Pancreas (tissue), 10 donors: ENCODE measurements around the gene CFAP44. TPM values are rescaled to one million over a fixed set of nuclear protein-coding genes. Genes with fewer than 3 reads are reported as not detected.
"Not testable (repeated sequence)": the region's sequence is repeated elsewhere in the genome, so short reads cannot be mapped to it uniquely, and the experiment has no call there.

Experiments
- ATAC-seq, 4 donors: fragments of 200-7000 bp; cut with Tn5 transposase; one replicate each; pipeline versions ENCODE4 v1.8.0 to v1.9.1; 2020; ENCODE audit warnings: mild to moderate bottlenecking in 4 of 4, moderate library complexity in 4 of 4
- DNase-seq, 6 donors: peaks; one replicate each; pipeline ENCODE4 v3.0.0-alpha.2; 2020
- FAIRE-seq: peaks from 2 replicates; lab custom pipeline; 2012; peaks lifted over from hg19 to GRCh38; lab: Jason Lieb, UNC
- H3K27ac ChIP-seq, 4 donors: fragments of 200-600 bp; sonication (generic); 1 replicate in 3 of 4; 2 replicates in 1 of 4; pipeline versions ENCODE4 v1.5.0 to v1.8.0; 2020
- H3K27me3 ChIP-seq, 4 donors: fragments of 200-600 bp; one replicate each; pipeline ENCODE4 v1.8.0; 2021
- H3K36me3 ChIP-seq, 3 donors: fragments of 200-600 bp; sonication (generic) in 1 of 3; one replicate each; pipeline versions ENCODE4 v1.5.0 to v1.8.0; 2020 to 2021
- H3K4me1 ChIP-seq, 3 donors: fragments of 200-600 bp; one replicate each; pipeline ENCODE4 v1.8.0; 2021
- H3K4me3 ChIP-seq, 4 donors: fragments of 200-600 bp; sonication (generic) in 2 of 4; one replicate each; pipeline versions ENCODE4 v1.5.0 to v1.8.0; 2020 to 2021
- H3K9me3 ChIP-seq, 4 donors: fragments of 200-600 bp; one replicate each; pipeline ENCODE4 v1.8.0; 2021
- CTCF ChIP-seq, 4 donors: fragments of 200-600 bp; sonication (generic) in 3 of 4; IDR thresholded peaks; one replicate each; pipeline versions ENCODE4 v1.5.0 to v1.8.0; 2021; ENCODE audit warnings: antibody characterized with exemption in 4 of 4
- WGBS, 2 donors: extraction: QIAGEN DNeasy Blood & Tissue Kit; methylation state at CpG; one replicate each; pipeline ENCODE4 v1.1.7; 2013; 5-methylcytosine and 5-hydroxymethylcytosine counted together
- intact Hi-C, 3 donors: fragments of 100-400 bp; cut with DNase I; formaldehyde crosslinking; loops; one replicate each; pipeline versions ENCODE4 v1.11.1 to v1.14.2; 2022
- polyA plus RNA-seq, 2 donors: library from polyadenylated mRNA; stranded (reverse); fragments of 200-250 nt; gene quantifications; one replicate each; pipeline ENCODE4 v1.2.3, GENCODE V29; 2013
- total RNA-seq, 6 donors: library from RNA; stranded (reverse); fragmentation: NEBNext Ultra II Directional in 4 of 6; extraction: Animal tissue kit (Norgen Biotek cat#: 25700) in 4 of 6; gene quantifications; one replicate each; pipeline versions ENCODE4 v1.2.1 to v1.2.4, GENCODE V29; 2021 to 2023
- donor health status: healthy with polysubstance abuse.
- donor health status: DM: no; HTN: no; CAD: no; lungs with moderate emphysema.
- donor health status: DM: no; HTN: no; CAD: no.
- donor health status: control.
- donor health status: control.
- donor health status: Bipolar disorder and iron deficiency.
- donor health status: DM: yes; HTN: yes; CAD: no.
- donor health status: DM: no; HTN: no; CAD: no.
- donor health status: DM: no; HTN: no; CAD: no.
- donor health status: DM: yes; HTN: yes; CAD: no.

CFAP44 gene
- 1 to 10 TPM; 3.0 to 6.9 (median 5.6) TPM for total RNA-seq
- 10 to 100 TPM in 1 of 2 donors, 1 to 10 TPM in 1; 9.7 to 15.4 TPM for polyA plus RNA-seq

GRCh38 chr3:113441051-113441770 lies at the start of gene CFAP44:
Gene CFAP44, minus strand, starts transcription at chr3:113441493. Its CDS starts 7,829 bp downstream, at chr3:113433664.
- H3K9me3 ChIP-seq, result no peaks in the 10 kb centered on the region
- H3K27ac ChIP-seq, result no peak within 1 kb of the TSS
- peak; percentile 96 to 99 (median 97) for ATAC-seq
- no peaks in the 10 kb centered on the region for H3K27me3 ChIP-seq
- FAIRE-seq, result no peak
- no peaks in the 10 kb centered on the region for H3K4me1 ChIP-seq
- H3K4me3 ChIP-seq, result peak within 1 kb of the TSS in 2 of 4 donors; percentile 22 to 30
- TF ChIP-seq CTCF (IDR thresholded peaks at IDR 0.05), result no peak
- intact Hi-C loops, result no loop called here
- H3K36me3 ChIP-seq, result no peaks in the 10 kb centered on the region
- peak; percentile 73 to 91 (median 82) for DNase-seq
- WGBS, 2 donors, result 40 to 55% methylated on average over 44 of the region's 44 CpGs

DNA sequence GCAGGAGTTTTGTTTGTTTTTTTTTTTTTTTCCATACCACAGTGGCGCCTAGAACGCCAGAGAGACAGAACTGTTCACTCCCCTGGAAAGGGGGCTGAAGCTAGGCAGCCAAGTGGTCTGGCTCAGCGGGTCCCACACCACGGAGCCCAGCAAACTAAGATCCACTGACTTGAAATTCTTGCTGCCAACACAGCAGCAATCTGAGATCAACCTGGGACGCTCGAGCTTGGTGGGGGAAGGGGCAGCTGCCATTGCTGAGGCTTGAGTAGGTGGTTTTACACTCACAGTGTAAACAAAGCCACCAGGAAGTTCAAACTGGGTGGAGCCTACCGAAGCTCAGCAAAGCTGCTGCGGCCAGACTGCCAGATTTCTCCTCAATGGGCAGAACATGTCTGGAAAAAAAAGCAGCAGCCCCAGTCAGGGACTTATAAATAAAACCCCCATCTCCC lies 43.9 kb upstream of the CFAP44 start:
- H3K4me3 ChIP-seq, result no peak overlapping the region
- no peak for TF ChIP-seq CTCF (IDR thresholded peaks at IDR 0.05)
- intact Hi-C loops, result no loop called here
- H3K9me3 ChIP-seq, result no peaks in the 10 kb centered on the region
- no peaks in the 10 kb centered on the region for H3K4me1 ChIP-seq
- no peaks in the 10 kb centered on the region for H3K27me3 ChIP-seq
- FAIRE-seq, result no peak
- no peak for ATAC-seq
- 91 to 97% methylated on average over 8 of the region's 8 CpGs for WGBS, 2 donors
- H3K27ac ChIP-seq, result no peak overlapping the region
- DNase-seq, result no peak
- peaks cover 0 to 7% (median 0%) of the 10 kb centered on the region in 3 donors for H3K36me3 ChIP-seq

DNA sequence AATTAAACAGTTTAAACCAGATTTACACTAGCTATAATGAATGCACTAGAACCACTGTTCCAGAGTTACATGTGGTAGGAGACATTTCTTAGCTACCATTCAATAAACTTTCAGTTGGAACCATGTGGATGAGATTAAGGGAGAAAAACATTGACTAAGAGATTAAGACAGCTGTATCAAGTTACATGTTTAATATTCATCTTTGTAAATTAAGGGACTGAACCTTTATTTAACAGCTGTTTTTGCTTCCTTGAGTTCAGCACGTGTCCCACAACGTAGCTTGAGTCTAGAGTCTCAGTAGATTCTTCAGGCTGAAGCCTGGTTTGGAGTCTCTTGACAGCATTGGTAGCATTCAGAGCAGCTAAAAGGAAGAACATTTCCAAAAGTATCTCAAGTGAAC lies 27.2 kb upstream of the CFAP44 start:
- no peak for FAIRE-seq
- no peaks in the 10 kb centered on the region for H3K27me3 ChIP-seq
- intact Hi-C loops, result no loop called here
- no peak for ATAC-seq
- no peaks in the 10 kb centered on the region for H3K4me1 ChIP-seq
- WGBS, 2 donors, result 45 to 51% methylated on average over 2 of the region's 2 CpGs
- TF ChIP-seq CTCF (IDR thresholded peaks at IDR 0.05), result no peak
- H3K36me3 ChIP-seq, result peaks cover 0 to 10% (median 3%) of the 10 kb centered on the region in 3 donors
- DNase-seq, result no peak
- no peak overlapping the region for H3K4me3 ChIP-seq
- H3K27ac ChIP-seq, result no peak overlapping the region
- no peaks in the 10 kb centered on the region for H3K9me3 ChIP-seq

DNA sequence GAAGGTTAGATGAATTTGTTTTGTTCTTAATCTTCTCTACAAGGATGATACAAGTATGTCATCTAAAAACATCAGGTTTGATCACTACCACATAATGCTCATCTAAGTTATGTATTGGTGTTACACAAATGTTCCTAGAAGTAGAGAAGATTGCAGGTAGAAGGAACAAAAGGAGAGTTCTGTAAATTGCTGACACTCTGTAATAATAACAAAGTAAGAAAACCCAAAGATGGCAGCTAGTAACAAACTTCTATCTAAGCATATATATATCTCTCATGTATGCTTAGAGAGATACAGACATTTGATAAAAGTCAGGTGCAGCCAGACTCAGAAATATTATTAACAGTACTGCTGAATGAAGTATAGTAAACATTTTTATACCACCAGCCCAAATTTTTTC lies 20.2 kb upstream of the CFAP44 start:
- intact Hi-C loops, result no loop called here
- FAIRE-seq (no peak), DNase-seq (no peak), ATAC-seq (no peak)
- TF ChIP-seq CTCF (IDR thresholded peaks at IDR 0.05), result no peak
- Histone ChIP-seq H3K9me3 (no peaks in the 10 kb centered on the region), H3K4me3 (no peak overlapping the region), H3K27ac (no peak overlapping the region), H3K27me3 (no peaks in the 10 kb centered on the region), H3K4me1 (no peaks in the 10 kb centered on the region), H3K36me3 (peaks cover 0 to 10% (median 6%) of the 10 kb centered on the region in 3 donors)

DNA sequence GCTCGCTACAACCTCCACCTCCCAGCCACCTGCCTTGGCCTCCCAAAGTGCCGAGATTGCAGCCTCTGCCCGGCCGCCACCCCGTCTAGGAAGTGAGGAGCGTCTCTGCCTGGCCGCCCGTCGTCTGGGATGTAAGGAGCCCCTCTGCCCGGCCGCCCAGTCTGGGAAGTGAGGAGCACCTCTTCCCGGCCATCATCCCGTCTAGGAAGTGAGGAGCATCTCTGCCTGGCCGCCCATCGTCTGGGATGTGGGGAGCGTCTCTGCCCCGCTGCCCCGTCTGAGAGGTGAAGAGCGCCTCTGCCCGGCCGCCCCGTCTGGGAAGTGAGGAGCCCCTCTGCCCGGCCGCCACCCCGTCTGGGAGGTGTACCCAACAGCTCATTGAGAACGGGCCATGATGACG lies 17.3 kb upstream of the CFAP44 start:
- FAIRE-seq, H3K9me3 ChIP-seq, H3K27ac ChIP-seq, H3K36me3 ChIP-seq, intact Hi-C loops, H3K27me3 ChIP-seq, ATAC-seq, H3K4me3 ChIP-seq, H3K4me1 ChIP-seq: not testable (repeated sequence)
- peak in 1 of 6 donors; percentile 50 for DNase-seq
- WGBS, 2 donors, result 98% methylated on average over 17 to 24 of the region's 27 CpGs
